Uterus (tissue), 4 donors: ENCODE measurements around the gene ICAM5. TPM values are rescaled to one million over a fixed set of nuclear protein-coding genes. Genes with fewer than 3 reads are reported as not detected.

Experiments
- DNase-seq, 2 donors: peaks; one replicate each; pipeline ENCODE4 v3.0.0-alpha.2; 2019 to 2020
- H3K27ac ChIP-seq, 2 donors: fragments of 200-600 bp; sonication (generic); 1 replicate in 1 of 2; 2 replicates in 1 of 2; pipeline ENCODE4 v1.5.1; 2016 to 2018
- H3K27me3 ChIP-seq, 2 donors: fragments of 200-600 bp; sonication (generic); one replicate each; pipeline ENCODE4 v1.5.1; 2018 to 2019; ENCODE audit warnings: control low read depth in 1 of 2
- H3K36me3 ChIP-seq, 2 donors: fragments of 200-600 bp; sonication (generic); one replicate each; pipeline ENCODE4 v1.5.1; 2019; ENCODE audit warnings: control low read depth in 1 of 2
- H3K4me1 ChIP-seq, 2 donors: fragments of 200-600 bp; sonication (generic); one replicate each; pipeline ENCODE4 v1.5.1; 2018 to 2019; ENCODE audit warnings: control low read depth in 1 of 2
- H3K4me3 ChIP-seq, 2 donors: fragments of 200-600 bp; sonication (generic); 1 replicate in 1 of 2; 2 replicates in 1 of 2; pipeline ENCODE4 v1.5.1; 2018 to 2019; ENCODE audit warnings: mild to moderate bottlenecking in 1 of 2
- H3K9me3 ChIP-seq, 2 donors: fragments of 200-600 bp; sonication (generic); one replicate each; pipeline ENCODE4 v1.5.1; 2019; ENCODE audit warnings: control low read depth in 1 of 2
- POLR2A ChIP-seq, 2 donors: fragments of 450-650 bp; IDR thresholded peaks; one replicate each; pipeline ENCODE4 v1.6.1; 2016; ENCODE audit warnings: antibody characterized with exemption in 2 of 2, mild to moderate bottlenecking in 1 of 2, moderate library complexity in 1 of 2
- intact Hi-C: fragments of 100-400 bp; cut with DNase I; formaldehyde crosslinking; loops from one replicate; pipeline ENCODE4 v1.15.1; 2023; ENCODE audit warnings: low total_unique reads
- total RNA-seq, 4 donors: library from RNA; depleted of rRNA in 3 of 4; stranded (reverse); fragments of >200 nt in 3 of 4; gene quantifications; one replicate each; pipeline versions ENCODE4 v1.1.0 to v1.2.4, GENCODE V29; 2014 to 2023
- TF ChIP-seq, protein P1 (sequence below), 4 experiments: fragments of 200-600 bp in 2 of 4; fragments of 450-650 bp in 2 of 4; sonication (generic) in 2 of 4; IDR thresholded peaks; one replicate each; pipeline ENCODE4 v1.5.1; 2016 to 2019; ENCODE audit warnings: antibody characterized with exemption in 4 of 4, mild to moderate bottlenecking in 2 of 4, moderate library complexity in 1 of 4
- donor health status: DM: yes; HTN: yes; CAD: no.

ICAM5 gene
- total RNA-seq, 4 donors from 2014 or later: 0.07 to 0.88 (median 0.29) TPM; not detected in 1

DNA sequence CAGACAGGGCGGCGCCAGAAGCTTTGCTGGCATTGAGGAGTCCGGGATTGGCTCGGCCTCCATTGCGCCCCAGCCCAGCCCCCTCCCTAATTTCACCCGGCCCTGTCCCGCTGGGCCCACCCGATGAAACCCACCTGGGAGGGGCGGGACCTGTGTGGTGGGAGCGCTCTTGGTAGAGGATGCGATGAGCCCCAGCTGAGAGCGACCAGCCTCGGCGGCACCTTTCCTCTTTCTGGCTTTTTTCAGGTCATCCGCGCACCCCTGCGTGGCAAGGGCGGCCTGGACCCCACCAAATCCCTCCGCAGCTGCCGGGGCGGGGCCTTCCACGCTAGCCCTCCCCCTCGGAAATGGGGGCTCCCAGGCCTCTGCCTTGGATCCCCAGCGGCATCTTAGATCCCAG, 19.7 kb downstream of the ICAM5 start, which contains the start of gene ZGLP1:
ZGLP1 (minus strand) TSS at position 393 of the 400 bp plus-strand sequence.
- intact Hi-C loops: no loop called here
- H3K9me3 ChIP-seq: no peaks in the 10 kb centered on the region
- H3K4me3 ChIP-seq: no peak within 1 kb of the TSS
- H3K36me3 ChIP-seq: no peaks in the 10 kb centered on the region
- no peaks in the 10 kb centered on the region for H3K4me1 ChIP-seq
- no peaks in the 10 kb centered on the region for H3K27me3 ChIP-seq
- no peak within 1 kb of the TSS for H3K27ac ChIP-seq
- DNase-seq: no peak
- TF ChIP-seq, protein P1, sequence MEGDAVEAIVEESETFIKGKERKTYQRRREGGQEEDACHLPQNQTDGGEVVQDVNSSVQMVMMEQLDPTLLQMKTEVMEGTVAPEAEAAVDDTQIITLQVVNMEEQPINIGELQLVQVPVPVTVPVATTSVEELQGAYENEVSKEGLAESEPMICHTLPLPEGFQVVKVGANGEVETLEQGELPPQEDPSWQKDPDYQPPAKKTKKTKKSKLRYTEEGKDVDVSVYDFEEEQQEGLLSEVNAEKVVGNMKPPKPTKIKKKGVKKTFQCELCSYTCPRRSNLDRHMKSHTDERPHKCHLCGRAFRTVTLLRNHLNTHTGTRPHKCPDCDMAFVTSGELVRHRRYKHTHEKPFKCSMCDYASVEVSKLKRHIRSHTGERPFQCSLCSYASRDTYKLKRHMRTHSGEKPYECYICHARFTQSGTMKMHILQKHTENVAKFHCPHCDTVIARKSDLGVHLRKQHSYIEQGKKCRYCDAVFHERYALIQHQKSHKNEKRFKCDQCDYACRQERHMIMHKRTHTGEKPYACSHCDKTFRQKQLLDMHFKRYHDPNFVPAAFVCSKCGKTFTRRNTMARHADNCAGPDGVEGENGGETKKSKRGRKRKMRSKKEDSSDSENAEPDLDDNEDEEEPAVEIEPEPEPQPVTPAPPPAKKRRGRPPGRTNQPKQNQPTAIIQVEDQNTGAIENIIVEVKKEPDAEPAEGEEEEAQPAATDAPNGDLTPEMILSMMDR (IDR thresholded peaks at IDR 0.05): no peak
- TF ChIP-seq POLR2A (IDR thresholded peaks at IDR 0.05): no peak

DNA sequence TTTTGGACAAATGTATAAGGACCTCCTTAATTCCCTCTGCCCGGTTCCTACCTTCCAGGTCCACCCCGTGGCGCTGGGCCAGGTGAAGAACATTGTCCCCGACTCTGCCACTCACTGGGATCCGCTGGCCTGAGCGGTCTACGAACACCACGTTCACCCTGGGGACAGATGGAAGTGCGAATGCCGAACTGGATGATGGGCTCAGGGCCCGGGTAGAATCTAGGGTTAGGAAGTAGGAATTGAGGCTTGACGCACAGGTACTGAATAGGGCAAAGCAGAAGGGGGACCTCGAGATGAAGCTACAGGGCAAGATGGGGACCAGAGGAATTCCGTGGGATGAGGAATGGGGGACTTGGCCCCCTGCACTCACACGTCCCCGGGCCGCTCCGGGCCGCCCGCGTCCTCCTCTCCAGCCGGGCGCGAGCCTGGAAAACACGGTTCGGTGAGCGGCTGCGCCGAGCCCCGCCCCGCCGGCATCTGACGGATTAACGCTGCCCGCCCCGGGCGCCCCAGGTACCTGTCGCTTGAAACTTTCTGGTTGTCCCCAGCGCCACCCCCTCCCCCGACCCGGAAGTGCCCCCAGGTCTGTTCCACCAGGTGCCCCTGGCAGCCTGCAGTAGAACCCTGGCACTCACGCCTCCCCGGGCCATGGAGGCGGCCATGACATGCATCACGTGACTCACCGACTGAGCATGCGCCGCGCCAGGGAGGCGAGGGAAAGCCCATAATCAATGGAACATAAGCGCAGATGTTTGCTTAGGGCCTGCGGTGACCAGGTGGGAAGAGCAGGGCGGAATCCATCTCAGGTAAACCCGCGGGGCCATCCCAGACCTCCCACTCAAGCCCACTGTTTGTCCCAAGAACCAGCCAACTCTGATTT, 25.8 kb downstream of the ICAM5 start, which contains the start of gene FDX2:
FDX2 (minus strand) TSS at position 681 of the 880 bp plus-strand sequence; CDS start at position 662, 19 bp downstream.
- peaks cover 0 to 9% of the 10 kb centered on the region in 2 donors for H3K4me1 ChIP-seq
- H3K4me3 ChIP-seq: peak within 1 kb of the TSS; percentile 73 to 85
- peak within 1 kb of the TSS; percentile 15 to 71 for H3K27ac ChIP-seq
- no peaks in the 10 kb centered on the region for H3K27me3 ChIP-seq
- TF ChIP-seq POLR2A (IDR thresholded peaks at IDR 0.05): no peak
- TF ChIP-seq, protein P1 (IDR thresholded peaks at IDR 0.05): no peak
- H3K36me3 ChIP-seq: no peaks in the 10 kb centered on the region
- DNase-seq: peak; percentile 78 to 85
- H3K9me3 ChIP-seq: no peaks in the 10 kb centered on the region
- intact Hi-C loops: no loop called here

DNA sequence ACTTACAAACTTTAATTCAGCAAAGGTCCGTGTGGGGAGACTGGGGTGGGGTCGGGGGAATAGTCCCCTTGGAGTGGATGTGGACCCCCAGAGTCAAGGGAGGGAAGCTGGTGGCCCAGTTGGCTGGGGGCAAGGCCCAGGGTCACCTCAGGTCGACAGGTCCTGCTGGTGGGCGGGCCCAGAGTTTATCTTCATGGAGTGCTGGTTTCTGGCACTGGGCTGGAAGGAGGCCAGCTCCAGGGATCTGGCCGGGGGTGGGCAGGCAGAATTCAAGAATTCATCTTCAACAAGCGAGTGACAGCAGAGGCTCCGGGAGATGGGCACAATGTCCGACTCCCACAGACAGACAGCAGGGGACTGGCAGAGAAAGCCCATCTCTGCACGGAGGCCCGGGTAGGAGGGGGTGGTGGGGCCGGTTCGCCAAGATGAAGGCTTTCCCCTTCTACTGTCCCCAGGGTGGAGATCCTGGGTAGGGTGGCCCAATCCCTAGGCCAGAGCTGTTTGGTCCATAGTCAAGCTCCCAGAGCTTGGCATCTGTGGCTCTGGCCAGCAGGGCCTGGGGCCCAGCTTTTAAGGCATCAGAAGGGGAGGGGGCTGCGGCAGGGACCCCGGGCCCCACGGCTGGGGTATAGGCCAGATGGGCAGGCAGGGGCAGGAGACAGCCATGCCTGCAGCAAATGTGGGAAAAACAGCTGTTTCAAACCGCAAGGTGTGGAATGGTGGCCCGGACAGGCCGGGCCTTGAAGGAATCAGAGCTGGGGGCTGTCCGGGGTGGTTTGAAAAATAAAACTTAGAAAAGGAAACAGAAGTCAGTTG, 26.7 kb downstream of the ICAM5 start:
- intact Hi-C loops: no loop called here
- no peaks in the 10 kb centered on the region for H3K36me3 ChIP-seq
- H3K9me3 ChIP-seq: no peaks in the 10 kb centered on the region
- H3K27me3 ChIP-seq: no peaks in the 10 kb centered on the region
- TF ChIP-seq POLR2A (IDR thresholded peaks at IDR 0.05): no peak
- TF ChIP-seq, protein P1 (IDR thresholded peaks at IDR 0.05): no peak
- DNase-seq: no peak
- peaks cover 0 to 9% of the 10 kb centered on the region in 2 donors for H3K4me1 ChIP-seq
- peak overlapping the region in 1 of 2 donors; percentile 15 for H3K27ac ChIP-seq
- no peak overlapping the region for H3K4me3 ChIP-seq

DNA sequence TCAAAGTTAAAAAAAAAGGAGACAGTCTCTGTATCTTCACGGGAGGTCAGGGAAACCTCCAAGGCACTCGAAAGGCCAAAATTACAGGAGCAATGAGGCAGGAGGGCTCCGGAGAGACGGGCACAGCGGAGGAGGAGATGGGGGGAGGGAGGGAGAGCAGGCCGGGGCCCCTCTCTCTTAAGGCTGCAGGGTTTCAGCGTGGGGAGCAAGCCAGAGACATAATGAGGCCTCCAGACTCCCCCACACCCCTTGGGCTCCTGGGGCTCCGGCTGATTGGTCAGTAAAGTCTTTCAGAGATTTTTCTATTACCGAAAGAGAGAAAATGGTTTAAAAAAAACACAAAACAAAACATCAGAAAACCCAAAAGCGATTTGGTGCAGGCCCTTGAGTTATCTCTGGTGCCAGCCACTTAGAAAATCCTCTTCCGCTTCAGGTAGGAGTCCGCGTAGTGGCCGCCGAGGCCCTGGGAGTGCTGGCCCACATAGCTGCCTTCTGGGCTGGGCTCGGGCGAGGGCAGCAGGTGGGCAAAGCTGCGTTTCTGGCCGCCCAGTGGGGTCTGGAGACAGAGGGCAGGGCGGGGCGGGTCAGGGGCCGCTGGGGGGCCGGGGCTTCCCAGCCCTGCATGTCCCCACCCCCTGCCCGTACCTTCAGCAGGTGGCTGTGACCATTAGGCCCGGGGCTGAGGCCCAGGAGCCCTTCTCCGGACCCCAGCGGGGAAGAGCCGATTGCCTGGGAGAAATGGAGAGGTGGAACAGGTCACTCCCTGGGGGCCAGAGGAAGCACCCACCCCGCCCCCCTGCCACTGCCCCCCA, 27.5 kb downstream of the ICAM5 start:
- intact Hi-C loops: no loop called here
- TF ChIP-seq POLR2A (IDR thresholded peaks at IDR 0.05): no peak
- TF ChIP-seq, protein P1 (IDR thresholded peaks at IDR 0.05): no peak
- Histone ChIP-seq H3K4me1 (peaks cover 0 to 9% of the 10 kb centered on the region in 2 donors), H3K36me3 (no peaks in the 10 kb centered on the region), H3K9me3 (no peaks in the 10 kb centered on the region), H3K27me3 (no peaks in the 10 kb centered on the region), H3K4me3 (no peak overlapping the region), H3K27ac (no peak overlapping the region)
- no peak for DNase-seq
